Sigmoid colon (tissue), 4 donors: ENCODE measurements around the gene RPS18.

ENCODE experiments used
- CTCF ChIP-seq, 4 experiments: fragments of 450-650 bp in 3 of 4; fragments of 200-600 bp in 1 of 4; IDR thresholded peaks; one replicate each; pipeline ENCODE4 v1.5.1; 2016 to 2019; ENCODE audit warnings: antibody characterized with exemption in 4 of 4, mild to moderate bottlenecking in 3 of 4, moderate library complexity in 2 of 4
- EP300 ChIP-seq, 4 donors: sonication (generic); formaldehyde crosslinking; IDR thresholded peaks; one replicate each; pipeline ENCODE4 v1.6.1; 2017; ENCODE audit warnings: antibody characterized with exemption in 4 of 4

GRCh38 chr6:33313105-33313708, 41.3 kb downstream of the RPS18 start:
- TF ChIP-seq CTCF (IDR thresholded peaks at IDR 0.05) (no peak), EP300 (IDR thresholded peaks at IDR 0.05) (no peak)
